NCI-H1105 treated with DMSO at 0.1 percent for 48 hours (cell line): ENCODE data around the gene NANP.
"Not testable (repeated sequence)": the region's sequence is repeated elsewhere in the genome, so short reads cannot be mapped to it uniquely, and the experiment has no call there.

Source experiments
- DNase-seq: peaks from one replicate; lab custom pipeline; 2025; lab: John Stamatoyannopoulos, UW

The NANP gene

DNA sequence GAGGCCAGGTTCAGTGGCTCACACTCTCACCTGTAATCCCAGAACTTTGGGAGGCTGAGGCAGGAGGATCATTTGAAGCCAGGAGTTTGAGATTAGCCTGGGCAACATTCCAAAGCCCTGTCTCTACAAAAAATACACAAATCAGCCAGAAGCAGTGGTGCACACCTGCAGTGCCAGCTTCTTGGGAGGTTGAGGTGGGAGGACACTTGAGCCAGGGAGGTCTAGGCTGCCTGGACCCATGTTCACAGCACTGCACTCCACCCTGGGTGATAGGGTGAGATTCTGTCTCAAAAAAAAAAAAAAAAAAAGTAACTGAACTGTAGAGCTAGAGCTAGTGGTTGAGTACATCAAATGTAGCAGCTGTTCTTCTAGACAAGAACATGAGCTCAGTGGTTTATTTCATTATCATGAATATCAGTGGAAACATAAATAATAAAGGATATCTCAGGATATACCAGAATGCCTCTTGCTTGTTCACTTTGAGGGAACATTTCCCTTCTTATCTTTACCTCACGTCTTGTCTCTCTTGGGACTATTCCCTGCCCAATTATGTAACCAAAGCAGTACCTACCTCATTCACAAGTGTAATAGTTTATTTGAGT is 17.6 kb downstream of the NANP start:
- no peak for DNase-seq

DNA sequence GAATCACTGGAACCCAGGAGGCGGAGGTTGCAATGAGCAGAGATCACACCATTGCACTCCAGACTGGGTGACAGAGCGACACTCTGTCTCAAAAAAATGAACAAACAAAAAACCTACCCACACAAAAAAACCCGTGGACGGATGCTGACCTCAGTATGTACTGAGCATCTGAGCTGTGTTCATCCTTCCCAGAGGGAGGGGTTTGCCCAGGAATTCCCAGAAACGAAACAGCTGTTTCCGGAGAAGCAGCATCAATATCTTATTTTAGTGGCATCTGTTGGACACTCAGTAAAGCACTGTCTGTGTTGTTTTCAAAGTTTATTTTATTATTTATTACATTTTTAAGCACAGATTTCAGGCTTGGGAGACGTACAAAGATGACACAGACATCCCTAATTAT is 18.7 kb downstream of the NANP start:
- no peak for DNase-seq

DNA sequence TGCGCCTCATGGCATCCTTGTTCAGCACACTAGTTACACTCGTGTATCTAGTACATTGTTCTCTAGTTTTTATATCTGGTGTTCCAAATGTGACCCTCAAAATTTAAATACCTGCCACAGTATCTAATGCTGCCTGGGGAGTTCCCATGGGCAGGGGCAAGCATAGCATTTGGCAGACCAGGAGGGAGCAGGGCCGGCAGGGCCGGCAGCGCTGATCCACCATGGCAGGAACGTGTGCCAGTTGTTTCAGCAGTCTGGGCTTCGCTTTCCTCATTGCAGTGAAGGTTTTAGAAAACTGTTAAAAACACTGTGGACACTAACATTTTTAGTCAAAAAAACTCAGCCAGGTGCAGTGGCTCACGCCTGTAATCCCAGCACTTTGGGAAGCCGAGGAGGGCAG is 19.2 kb downstream of the NANP start:
- no peak for DNase-seq

DNA sequence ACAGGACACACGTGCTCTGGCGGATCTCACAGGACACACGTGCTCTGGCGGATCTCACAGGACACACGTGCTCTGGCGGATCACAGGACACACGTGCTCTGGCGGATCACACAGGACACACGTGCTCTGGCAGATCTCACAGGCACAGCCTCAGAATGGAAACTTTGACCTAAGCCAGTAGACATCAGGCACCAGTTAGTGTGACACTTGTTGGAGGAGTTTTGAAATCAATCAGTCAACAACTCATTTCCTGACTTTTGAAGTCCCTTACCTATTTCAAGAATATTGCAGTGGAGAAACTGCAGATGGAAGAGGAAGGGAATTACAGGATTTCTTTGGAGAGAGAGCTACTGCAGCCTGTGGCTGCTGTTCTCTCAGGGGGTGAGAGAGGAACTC is 20.9 kb downstream of the NANP start:
- DNase-seq = not testable (repeated sequence)

DNA sequence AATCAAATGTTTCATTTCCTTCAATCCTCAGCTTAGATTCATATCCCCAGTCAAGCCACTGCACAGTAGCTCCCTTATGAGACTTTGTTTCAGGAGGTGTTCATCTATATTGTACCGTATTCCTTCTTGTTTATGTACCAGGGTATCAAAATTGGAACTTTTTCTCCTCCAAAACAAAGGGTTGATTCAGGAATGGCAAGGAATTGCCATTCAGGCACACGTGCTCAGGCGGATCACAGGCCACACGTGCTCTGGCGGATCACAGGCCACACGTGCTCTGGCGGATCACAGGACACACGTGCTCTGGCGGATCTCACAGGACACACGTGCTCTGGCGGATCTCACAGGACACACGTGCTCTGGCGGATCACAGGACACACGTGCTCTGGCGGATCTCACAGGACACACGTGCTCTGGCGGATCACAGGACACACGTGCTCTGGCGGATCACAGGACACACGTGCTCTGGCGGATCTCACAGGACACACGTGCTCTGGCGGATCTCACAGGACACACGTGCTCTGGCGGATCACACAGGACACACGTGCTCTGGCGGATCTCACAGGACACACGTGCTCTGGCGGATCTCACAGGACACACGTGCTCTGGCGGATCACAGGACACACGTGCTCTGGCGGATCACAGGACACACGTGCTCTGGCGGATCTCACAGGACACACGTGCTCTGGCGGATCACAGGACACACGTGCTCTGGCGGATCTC is 21.5 kb downstream of the NANP start:
- DNase-seq = not testable (repeated sequence)

DNA sequence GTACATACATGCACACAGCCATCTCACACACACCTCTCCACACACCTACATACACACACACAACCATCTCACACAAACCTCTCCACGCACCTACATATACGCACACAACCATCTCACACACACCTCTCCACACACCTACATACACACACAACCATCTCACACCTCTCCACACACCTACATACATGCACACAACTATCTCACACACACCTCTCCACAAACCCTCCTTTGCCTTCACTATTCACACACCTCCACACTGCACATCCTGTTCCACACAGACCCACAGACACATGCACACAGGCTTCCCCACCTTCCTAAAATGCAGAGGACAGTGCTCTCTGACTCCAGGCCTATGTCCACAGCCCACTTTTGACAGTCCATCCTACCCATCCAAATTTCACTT is 22.2 kb downstream of the NANP start:
- no peak for DNase-seq

DNA sequence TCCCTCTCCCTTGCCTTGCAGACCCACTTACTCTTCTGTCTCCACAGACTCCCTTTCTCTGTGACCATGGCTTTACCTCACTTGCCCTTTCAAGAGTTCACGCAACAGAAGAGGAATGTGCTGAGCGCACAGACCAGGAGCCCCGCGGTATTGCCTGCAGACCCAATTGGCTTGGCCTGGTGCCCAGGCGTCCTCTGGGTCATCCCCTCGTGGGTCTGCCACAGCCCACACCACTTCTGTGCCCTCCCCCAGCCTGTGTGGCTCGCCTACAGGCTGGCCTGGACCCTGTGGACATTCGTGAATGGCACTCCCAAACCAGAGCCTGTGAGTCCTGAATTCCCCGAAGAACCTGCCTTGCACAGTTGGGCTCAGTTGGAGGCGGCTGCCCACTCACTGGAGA is 23.2 kb downstream of the NANP start:
- no peak for DNase-seq

DNA sequence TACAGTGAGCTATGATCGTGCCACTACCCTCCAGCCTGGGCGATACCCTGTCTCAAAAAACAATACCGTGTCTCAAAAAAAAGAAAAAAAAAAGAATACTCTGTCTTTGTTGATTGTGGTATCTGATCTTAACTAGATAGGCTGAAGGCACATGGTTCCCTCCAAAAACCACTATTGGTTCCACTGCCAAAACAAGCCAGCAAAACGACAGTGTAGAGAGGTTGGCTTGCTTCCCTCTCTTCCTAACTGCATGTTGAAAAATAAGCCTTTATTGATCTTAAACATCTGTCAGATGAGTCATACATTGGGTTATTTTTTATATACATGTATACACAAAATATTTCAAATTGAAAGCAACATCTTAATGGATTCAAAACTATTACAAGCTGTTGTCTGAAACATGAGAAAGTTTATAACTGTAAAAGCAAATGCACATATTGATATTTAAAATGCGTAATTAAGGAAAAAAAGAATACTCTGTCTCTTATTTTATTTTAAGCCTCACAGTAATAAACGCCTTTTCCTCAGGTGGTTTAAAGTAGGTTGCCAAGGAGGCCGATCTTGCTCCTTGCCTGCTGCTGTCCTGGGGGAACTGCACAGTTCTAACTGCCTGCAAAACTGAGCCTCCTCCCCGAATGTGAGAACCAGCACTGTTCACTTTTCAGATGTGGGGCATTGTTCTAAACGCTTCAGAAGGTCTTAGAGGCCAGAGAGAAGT is 31.5 kb downstream of the NANP start:
- DNase-seq = no peak

DNA sequence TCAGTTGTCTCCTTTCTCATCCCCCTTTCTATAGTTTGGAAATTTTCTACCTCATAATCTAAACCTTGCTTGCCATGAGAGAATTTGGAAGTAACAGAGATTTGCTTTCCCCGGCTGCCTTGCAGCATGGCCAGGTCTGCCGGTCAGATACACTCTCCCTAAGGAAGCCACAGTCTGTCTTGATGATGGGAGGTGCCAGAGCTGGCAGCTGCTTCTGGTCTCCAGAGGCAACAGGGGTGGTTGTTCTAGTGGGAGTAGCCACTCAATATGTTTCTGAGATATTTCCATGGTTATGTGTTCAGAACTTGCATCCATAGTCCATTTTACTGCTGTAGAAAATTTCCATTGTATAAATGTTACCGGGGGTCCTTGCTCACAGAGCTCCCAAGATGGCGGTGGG is 33.0 kb downstream of the NANP start:
- not testable (repeated sequence) for DNase-seq

DNA sequence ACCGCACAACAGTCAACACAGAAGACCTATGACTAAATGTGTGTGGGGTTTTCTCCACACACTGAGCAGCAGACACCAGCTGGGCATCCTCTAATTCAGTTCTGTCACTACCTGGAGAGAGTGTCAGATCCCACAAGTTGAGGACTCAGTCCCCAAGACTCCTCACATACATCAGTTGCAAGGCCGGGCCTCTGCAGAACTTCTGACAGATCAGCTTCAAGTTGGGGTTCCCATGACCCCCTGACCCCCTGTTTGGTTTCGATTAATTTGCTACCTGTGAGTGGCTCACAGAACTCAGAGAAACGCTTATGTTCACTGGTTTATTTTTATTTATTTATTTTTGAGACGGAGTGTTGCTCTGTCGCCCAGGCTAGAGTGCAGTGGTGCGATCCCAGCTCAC is 35.3 kb downstream of the NANP start:
- no peak for DNase-seq

DNA sequence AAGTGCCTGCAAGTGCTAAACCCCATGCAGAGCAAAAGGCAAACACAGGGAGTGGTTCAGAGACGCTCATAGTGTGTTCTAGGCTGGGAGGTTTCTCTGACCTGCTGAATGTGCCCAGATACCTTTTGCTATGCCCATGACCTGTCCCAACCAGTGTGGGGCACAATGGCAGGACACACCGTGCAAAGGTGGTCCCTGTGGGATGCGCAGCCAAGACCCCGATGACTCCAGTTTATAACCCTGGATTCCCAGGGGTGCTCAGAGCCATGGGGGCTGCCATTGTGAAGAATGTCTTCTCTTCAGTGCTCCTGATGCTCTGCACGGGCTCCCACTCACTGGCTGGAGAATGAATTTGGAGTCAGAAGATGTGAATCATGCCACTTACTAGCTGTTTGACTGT is 36.3 kb downstream of the NANP start:
- no peak for DNase-seq

DNA sequence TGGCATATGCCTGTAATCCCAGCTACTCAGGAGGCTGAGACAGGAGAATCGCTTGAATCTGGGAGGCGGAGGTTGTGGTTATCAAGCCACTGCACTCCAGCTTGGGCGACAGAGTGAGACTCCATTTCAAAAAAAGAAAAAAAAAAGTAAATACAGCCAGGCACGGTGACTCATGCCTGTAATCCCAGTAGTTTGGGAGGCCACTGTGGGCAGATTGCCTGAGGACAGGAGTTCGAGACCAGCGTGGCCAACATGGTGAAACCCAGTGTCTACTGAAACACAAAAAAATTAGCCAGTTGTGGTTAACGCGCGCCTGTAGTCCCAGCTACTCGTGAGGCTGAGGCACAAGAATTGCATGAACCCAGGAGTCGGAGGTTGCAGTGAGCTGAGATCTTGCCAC is 36.9 kb downstream of the NANP start:
- DNase-seq = no peak

DNA sequence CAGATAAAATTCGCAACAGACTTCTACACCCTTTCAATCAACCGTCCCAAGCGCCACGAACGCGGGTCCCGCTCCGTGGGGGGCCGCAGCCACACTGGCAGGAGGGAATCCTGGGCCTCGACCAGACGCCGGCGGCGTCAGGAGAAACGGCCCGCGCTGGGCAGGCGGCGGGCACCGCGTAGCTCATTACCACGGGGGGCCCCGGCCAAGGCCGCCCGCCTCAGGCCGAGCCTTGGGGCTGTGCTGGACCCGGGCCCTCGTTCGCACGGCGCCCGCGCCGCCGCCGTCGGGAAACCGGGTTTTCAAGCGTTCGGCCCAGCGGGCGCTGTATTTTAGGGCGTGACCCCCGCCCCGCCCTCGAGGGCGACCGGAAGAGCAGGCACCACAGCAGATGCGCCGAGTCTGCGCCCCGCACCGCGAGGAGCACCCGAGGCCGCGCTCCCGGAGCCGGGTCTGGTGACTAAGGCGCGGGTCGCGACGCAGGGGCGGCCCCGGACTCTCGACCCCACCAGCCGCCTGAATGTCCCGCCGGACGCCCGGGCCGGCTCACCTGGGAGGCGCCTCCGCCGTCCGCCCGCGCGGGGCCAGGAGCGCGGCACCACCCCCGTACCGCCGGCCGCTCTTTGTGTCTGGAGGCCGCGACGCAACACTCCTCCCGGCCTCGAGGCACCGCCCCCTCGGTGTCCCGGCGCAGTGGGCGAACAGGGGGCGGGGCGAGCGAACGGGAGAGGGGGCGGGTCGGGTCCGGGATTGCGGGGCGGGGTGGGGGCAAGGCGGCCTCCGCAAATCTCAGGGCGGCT is 38.7 kb downstream of the NANP start, which contains the start of gene NINL:
Gene NINL (minus strand): TSS at position 627 of the 800 bp plus-strand sequence. CDS start 58,944 bp downstream, outside the sequence.
- peak; percentile 63 for DNase-seq

DNA sequence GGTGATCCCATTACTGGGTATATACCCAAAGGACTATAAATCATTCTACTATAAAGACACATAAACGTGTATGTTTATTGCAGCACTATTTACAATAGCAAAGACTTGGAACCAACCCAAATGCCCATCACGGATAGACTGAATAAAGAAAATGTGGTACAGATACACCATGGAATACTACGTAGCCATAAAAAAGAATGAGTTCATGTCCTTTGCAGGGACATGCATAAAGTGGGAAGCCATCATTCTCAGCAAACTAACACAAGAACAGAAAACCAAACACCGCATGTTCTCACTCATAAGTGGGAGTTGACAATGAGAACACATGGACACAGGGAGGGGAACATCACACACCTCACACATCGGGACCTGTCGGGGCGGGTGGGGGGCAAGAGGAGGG is 40.2 kb downstream of the NANP start:
- DNase-seq = not testable (repeated sequence)

DNA sequence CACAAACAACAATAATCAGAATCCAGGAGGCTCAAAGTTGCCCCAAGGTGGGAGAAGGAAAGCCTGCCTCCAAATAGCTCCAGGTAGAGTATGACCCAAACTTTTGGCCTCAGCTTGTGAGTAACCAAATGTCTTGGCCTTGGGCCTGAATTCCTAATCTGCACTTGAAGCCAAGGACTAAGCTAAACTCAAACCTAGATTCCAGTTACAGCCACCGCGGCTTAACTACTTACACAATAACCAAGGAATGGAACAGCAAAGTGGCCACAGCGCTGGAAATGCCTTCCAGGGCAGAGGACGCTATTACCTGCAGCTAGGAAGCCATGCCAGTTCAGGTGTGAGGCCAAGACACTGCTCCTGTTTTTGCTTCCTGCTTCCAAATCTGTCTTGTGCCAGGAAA is 43.1 kb downstream of the NANP start:
- DNase-seq = no peak

DNA sequence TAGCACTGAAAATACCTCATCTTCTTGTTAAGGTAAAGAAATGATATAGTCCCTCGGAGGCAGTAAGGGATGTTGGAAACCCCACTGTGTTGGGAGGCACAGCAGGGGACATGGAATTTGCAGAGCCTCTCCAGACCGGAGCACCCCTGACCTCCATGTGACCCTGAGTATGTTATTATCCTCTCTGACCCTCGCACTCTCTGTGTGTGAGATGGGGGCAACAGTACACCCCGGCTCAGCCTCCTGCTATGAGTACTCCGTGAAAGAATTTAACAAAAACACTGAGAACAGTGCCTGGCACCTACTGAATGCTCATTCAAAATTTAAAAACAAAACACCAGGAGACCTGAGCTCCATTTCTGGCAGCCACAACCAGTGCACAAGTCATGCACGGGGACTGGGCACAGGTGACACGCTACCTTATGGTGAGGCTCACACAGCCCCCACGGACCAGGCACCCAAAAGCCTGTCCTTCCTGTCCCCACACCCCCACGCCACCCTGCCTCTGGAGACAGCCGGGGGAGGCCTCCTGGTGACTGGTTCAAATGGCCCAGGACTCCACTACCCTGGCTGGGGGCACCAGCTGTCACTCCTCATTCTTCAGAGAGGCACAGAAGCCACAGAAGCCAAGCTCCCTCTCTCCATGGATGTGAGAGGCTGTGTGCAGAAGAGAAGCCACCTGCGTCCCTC is 44.6 kb downstream of the NANP start:
- DNase-seq = no peak

DNA sequence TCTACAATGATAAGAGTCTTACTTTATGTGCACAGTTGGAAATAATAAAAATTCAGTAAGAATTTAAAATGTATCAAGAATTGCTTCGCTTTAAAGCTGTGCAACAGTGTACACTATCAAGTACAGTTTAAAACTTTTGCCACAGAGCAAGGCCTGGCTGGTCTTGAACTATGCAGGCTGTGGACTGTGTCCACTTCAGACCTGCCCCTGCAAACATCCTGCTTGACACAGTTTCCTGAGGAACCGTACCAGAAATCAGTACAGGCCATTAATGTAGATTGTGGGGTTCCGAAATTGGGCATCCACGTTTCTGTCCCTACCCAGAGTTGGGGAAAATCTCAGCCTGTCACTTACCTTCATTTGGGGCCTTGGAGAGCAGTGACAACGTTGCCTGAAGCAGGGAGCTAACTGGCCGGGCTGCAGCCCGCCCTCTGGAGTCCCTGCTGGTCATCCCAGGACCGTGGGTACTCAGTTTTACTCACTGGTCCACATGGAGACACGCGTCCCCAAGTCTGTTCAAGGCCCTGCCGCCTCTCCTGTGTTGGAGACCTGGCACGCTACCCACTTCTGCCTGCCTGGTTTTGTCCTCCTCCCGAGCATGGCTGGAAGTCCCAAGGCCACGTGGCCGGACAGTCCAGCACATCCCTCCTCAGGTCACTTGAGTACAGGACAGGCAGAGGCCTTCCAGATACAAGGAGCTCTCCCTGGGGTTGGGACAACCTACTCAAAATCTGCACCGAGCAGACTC is 46.9 kb downstream of the NANP start:
- no peak for DNase-seq

DNA sequence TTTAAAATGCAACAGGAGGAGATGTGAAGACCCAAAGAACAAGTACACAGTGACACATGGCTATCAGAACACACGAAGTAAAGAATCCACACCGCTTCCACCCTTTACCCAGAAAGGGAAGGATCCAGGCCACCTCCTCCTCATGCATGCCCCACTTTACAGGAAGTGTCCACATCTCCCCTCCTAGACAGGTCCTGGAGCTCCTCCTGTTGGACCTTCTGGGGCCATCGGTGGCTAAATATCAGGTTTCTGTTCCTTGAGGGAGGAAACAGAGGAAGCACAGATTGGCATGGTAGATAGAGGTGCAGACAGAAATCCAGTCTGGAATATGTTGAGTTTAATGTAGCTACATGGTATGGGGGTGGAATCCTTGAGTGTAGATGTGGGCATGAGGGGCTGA is 49.4 kb downstream of the NANP start:
- no peak for DNase-seq

DNA sequence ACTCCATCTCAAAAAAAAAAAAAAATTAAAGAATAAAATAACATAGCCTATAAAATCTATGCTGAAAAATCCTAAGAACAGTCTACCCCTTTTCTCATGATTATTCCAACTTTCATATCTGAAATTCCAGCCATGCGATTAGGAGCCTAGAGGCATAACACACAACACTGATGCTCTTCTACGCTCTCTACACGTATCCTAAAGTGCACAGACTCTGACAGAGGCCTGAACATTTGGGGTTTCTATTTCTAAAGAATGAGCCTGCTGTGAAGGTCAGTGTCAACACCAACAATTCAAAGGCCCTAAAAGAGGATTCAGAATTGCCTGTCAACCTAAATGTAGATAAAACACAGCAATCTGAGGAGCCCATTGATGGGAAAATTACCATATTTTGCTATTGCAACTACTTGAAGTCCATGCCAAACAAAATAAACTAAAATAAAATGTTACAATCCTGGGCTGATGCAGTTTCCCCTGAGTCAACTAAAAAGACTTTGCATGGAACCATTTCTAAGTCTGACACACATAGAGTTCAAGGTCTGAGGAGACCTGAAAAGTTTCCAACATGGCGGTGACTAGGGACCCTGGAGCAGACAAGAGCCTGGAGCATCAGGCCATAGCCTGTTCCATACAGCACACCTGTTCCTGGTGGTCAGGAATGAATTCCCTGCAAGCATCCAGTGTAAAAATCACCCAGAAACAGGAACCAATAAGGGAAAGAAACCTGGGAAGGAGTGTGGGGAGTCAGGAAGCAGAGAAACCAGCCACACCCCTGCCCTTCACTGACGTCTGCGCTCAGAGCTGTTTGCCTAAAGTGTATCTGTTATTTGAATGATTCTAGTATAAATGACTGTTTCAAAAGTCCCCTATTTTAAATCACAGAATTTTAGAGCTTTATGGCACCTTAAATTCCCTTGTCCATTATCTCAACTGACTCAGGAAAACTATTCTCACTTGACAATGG is 50.2 kb downstream of the NANP start:
- DNase-seq = no peak

DNA sequence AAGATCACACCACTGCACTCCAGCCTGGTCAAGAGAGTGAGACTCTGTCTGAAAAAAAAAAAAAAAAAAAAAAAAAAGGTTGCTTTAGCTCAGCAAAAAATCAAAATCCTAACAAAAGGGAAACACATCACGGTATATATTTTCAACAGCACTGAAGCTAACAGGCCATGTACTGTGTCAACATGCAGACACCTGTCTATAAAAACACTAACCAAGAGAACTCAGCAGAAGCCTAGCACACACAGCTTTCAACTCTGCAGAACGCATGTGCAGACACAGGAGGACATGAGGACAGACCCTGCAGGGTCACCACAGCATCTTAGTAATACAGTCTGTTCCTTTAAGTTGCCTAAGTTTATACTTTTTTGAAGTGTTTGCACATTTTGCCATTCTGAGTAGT is 52.0 kb downstream of the NANP start:
- no peak for DNase-seq
